ENCODE data around the gene SPATS1.

DNA sequence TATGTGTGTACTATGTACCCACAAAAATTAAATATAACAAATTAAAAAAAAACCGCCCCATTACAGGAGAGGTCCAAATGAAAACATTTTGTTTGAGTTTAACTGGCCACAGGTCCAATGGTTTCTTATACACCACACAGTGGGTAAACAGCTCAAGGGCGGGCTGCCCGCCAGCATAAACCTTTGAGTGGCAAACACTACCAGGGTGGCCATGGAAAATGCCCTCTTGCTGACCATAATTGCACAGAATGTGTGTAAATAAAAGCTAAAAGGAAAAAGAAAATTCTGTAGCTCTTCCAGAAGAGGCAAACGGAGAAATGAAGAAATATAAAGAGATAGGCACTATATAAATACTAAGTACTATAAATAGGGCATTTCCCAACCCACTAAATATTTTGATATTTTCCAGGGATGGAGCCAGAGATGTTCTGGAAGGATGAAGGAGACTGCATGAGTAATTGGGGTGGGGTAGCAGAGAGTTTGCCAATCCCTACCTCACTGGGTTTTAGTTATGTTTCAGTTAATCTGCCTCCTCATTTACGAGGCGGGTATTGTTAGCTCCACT is 44.0 kb downstream of the SPATS1 start:
- TF ChIP-seq, protein P1, sequence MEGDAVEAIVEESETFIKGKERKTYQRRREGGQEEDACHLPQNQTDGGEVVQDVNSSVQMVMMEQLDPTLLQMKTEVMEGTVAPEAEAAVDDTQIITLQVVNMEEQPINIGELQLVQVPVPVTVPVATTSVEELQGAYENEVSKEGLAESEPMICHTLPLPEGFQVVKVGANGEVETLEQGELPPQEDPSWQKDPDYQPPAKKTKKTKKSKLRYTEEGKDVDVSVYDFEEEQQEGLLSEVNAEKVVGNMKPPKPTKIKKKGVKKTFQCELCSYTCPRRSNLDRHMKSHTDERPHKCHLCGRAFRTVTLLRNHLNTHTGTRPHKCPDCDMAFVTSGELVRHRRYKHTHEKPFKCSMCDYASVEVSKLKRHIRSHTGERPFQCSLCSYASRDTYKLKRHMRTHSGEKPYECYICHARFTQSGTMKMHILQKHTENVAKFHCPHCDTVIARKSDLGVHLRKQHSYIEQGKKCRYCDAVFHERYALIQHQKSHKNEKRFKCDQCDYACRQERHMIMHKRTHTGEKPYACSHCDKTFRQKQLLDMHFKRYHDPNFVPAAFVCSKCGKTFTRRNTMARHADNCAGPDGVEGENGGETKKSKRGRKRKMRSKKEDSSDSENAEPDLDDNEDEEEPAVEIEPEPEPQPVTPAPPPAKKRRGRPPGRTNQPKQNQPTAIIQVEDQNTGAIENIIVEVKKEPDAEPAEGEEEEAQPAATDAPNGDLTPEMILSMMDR (IDR thresholded peaks at IDR 0.05) = no peak
- TF ChIP-seq EZH2 (IDR thresholded peaks at IDR 0.05) (no peak), EZH2phosphoT487 (IDR thresholded peaks at IDR 0.05) (no peak)

Measured in neural progenitor cell (in vitro differentiated cells).